CD14-positive monocyte (primary cell): Measurements from ENCODE around the gene ST6GALNAC3. TPM values are rescaled to one million over a fixed set of nuclear protein-coding genes. Genes with fewer than 3 reads are reported as not detected.

ENCODE experiments used
- DNase-seq, 3 donors: peaks; one replicate each; pipeline ENCODE4 v3.0.0-alpha.2; 2011 to 2022
- H2AFZ ChIP-seq: 2 replicates; pipeline ENCODE4 v1.6.0; 2012; ENCODE audit warnings: mild to moderate bottlenecking, low read depth, low read length, inconsistent platforms; ENCODE audit not compliant: insufficient read depth, poor library complexity, severe bottlenecking
- H3K27ac ChIP-seq, 2 donors: 1 replicate in 1 of 2; 2 replicates in 1 of 2; pipeline ENCODE4 v1.5.1; 2012 to 2013; ENCODE audit warnings: low read length in 2 of 2, control low read depth in 1 of 2, inconsistent platforms in 1 of 2, low read depth in 1 of 2, mild to moderate bottlenecking in 1 of 2
- H3K27me3 ChIP-seq, 2 donors: one replicate each; pipeline versions ENCODE4 v1.6.0 to v1.6.1; 2011 to 2013; ENCODE audit warnings: low read length in 2 of 2; ENCODE audit not compliant: control insufficient read depth in 2 of 2, insufficient read depth in 2 of 2
- H3K36me3 ChIP-seq, 2 donors: replicated peaks in 1 of 2; 1 replicate in 1 of 2; 2 replicates in 1 of 2; pipeline versions ENCODE4 v1.5.1 to v1.6.1; 2012 to 2013; ENCODE audit warnings: low read length in 2 of 2, control low read depth in 1 of 2, inconsistent platforms in 1 of 2, mild to moderate bottlenecking in 1 of 2; ENCODE audit not compliant: insufficient read depth in 2 of 2, control insufficient read depth in 1 of 2
- H3K4me1 ChIP-seq, 2 donors: 1 replicate in 1 of 2; 2 replicates in 1 of 2; pipeline versions ENCODE4 v1.5.1 to v1.6.1; 2012 to 2013; ENCODE audit warnings: low read length in 2 of 2, control low read depth in 1 of 2, inconsistent platforms in 1 of 2, mild to moderate bottlenecking in 1 of 2, moderate library complexity in 1 of 2; ENCODE audit not compliant: insufficient read depth in 2 of 2, control insufficient read depth in 1 of 2
- H3K4me2 ChIP-seq: replicated peaks from 2 replicates; pipeline ENCODE3; 2012; ENCODE audit warnings: low read length, moderate library complexity, mild to moderate bottlenecking; ENCODE audit not compliant: poor library complexity, severe bottlenecking; ENCODE audit errors: extremely low read depth
- H3K4me3 ChIP-seq, 3 experiments: fragments of 200-600 bp in 1 of 3; sonication (generic) in 1 of 3; replicated peaks in 1 of 3; 1 replicate in 2 of 3; 2 replicates in 1 of 3; pipeline ENCODE4 v1.5.1; 2011 to 2013; ENCODE audit warnings: low read length in 3 of 3, mild to moderate bottlenecking in 3 of 3, control low read depth in 2 of 3, low read depth in 2 of 3, inconsistent platforms in 1 of 3, moderate library complexity in 1 of 3
- H3K79me2 ChIP-seq: 2 replicates; pipeline ENCODE4 v1.6.0; 2012; ENCODE audit warnings: mild to moderate bottlenecking, control low read depth, inconsistent platforms, low read length, moderate library complexity; ENCODE audit not compliant: insufficient read depth
- H3K9ac ChIP-seq: 2 replicates; pipeline ENCODE4 v1.6.0; 2017; ENCODE audit warnings: low read length, mild to moderate bottlenecking; ENCODE audit not compliant: insufficient read depth, poor library complexity, severe bottlenecking
- H3K9me3 ChIP-seq, 2 donors: replicated peaks in 1 of 2; 1 replicate in 1 of 2; 2 replicates in 1 of 2; pipeline versions ENCODE4 v1.5.1 to v1.6.1; 2012 to 2013; ENCODE audit warnings: low read length in 2 of 2, control low read depth in 1 of 2; ENCODE audit not compliant: control insufficient read depth in 1 of 2, insufficient read depth in 1 of 2
- H4K20me1 ChIP-seq: 2 replicates; pipeline ENCODE4 v1.6.0; 2012; ENCODE audit warnings: mild to moderate bottlenecking, low read length, control low read depth, moderate library complexity; ENCODE audit not compliant: insufficient read depth
- H3K27ac Mint-ChIP-seq, 7 donors: one replicate each; pipeline ENCODE4 v1.8.0; 2020; ENCODE audit warnings: mild to moderate bottlenecking in 7 of 7, mixed read lengths in 7 of 7, moderate library complexity in 6 of 7, inconsistent platforms in 2 of 7
- H3K27me3 Mint-ChIP-seq, 3 donors: one replicate each; pipeline ENCODE4 v1.8.0; 2021 to 2022; ENCODE audit warnings: low read depth in 3 of 3, mild to moderate bottlenecking in 3 of 3, mixed read lengths in 3 of 3, moderate library complexity in 3 of 3, inconsistent platforms in 1 of 3
- H3K36me3 Mint-ChIP-seq, 2 donors: one replicate each; pipeline ENCODE4 v1.8.0; 2020; ENCODE audit warnings: mixed read lengths in 2 of 2, inconsistent platforms in 1 of 2, mild to moderate bottlenecking in 1 of 2
- H3K4me1 Mint-ChIP-seq: one replicate; pipeline ENCODE4 v1.8.0; 2020; ENCODE audit warnings: mild to moderate bottlenecking, mixed read lengths
- H3K4me3 Mint-ChIP-seq, 2 donors: one replicate each; pipeline ENCODE4 v1.8.0; 2020; ENCODE audit warnings: mild to moderate bottlenecking in 2 of 2, mixed read lengths in 2 of 2, moderate library complexity in 1 of 2
- H3K9me3 Mint-ChIP-seq, 7 donors: one replicate each; pipeline ENCODE4 v1.8.0; 2020 to 2022; ENCODE audit warnings: mixed read lengths in 7 of 7, mild to moderate bottlenecking in 6 of 7, moderate library complexity in 6 of 7, inconsistent platforms in 2 of 7
- WGBS: methylation state at CpG from one replicate; pipeline ENCODE4 v1.1.5; 2013; ENCODE audit warnings: missing lambda C conversion rate; ENCODE audit not compliant: insufficient coverage; 5-methylcytosine and 5-hydroxymethylcytosine counted together
- intact Hi-C, 2 donors: fragments of 100-400 bp; cut with micrococcal nuclease; formaldehyde crosslinking; loops; one replicate each; pipeline versions ENCODE4 v1.15.0 to v1.15.1; 2023
- polyA plus RNA-seq, 3 donors: library from polyadenylated mRNA; depleted of rRNA in 1 of 3; unstranded in 2 of 3; stranded (reverse) in 1 of 3; fragments of 300-500 nt in 2 of 3; fragments of >200 nt in 1 of 3; fragmentation: Illumina TruSeq in 2 of 3; gene quantifications; 1 replicate in 2 of 3; 2 replicates in 1 of 3; pipeline ENCODE4 v1.2.3, GENCODE V29; 2012 to 2021
- TF ChIP-seq, protein P1 (sequence below): fragments of 200-600 bp; IDR thresholded peaks from one replicate; pipeline ENCODE4 v1.8.0; 2022; ENCODE audit warnings: antibody characterized with exemption, mild to moderate bottlenecking

Gene ST6GALNAC3
- polyA plus RNA-seq, 3 donors = 6.5 to 9.2 (median 7.6) TPM

DNA sequence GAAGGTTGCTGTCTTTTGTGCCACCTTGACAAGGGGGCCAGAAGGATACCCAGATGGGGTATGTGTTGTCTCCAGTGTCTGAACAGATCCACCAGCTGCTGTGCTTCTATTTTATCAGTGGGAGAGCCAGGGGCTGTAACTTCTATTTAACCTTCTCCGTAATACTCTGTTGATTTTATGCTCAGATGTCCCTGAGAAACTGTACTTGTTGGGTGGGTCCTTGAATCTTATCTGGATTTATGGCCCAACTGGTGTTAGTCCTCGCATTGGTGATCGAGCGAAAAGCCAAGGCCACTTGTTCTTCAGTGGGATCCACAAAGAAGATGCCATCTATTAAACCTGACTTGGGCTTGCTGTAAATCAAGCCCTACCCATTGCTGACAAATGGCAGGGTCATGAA, 56.4 kb downstream of the ST6GALNAC3 start:
- H3K9ac ChIP-seq = no peak overlapping the region
- Mint-ChIP-seq H3K4me1 (peaks cover 3% of the 10 kb centered on the region), H3K27ac (no peak overlapping the region), H3K9me3 (peaks cover 0 to 17% (median 5%) of the 10 kb centered on the region in 7 donors), H3K4me3 (no peak overlapping the region), H3K36me3 (peaks cover 0 to 8% of the 10 kb centered on the region in 2 donors), H3K27me3 (peaks cover 0 to 2% (median 1%) of the 10 kb centered on the region in 3 donors)
- intact Hi-C loops = no loop called here
- TF ChIP-seq, protein P1, sequence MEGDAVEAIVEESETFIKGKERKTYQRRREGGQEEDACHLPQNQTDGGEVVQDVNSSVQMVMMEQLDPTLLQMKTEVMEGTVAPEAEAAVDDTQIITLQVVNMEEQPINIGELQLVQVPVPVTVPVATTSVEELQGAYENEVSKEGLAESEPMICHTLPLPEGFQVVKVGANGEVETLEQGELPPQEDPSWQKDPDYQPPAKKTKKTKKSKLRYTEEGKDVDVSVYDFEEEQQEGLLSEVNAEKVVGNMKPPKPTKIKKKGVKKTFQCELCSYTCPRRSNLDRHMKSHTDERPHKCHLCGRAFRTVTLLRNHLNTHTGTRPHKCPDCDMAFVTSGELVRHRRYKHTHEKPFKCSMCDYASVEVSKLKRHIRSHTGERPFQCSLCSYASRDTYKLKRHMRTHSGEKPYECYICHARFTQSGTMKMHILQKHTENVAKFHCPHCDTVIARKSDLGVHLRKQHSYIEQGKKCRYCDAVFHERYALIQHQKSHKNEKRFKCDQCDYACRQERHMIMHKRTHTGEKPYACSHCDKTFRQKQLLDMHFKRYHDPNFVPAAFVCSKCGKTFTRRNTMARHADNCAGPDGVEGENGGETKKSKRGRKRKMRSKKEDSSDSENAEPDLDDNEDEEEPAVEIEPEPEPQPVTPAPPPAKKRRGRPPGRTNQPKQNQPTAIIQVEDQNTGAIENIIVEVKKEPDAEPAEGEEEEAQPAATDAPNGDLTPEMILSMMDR = no peak
- H3K4me2 ChIP-seq = no peak overlapping the region
- WGBS = 100% methylated on average over 3 of the region's 4 CpGs
- H4K20me1 ChIP-seq = peaks cover 4% of the 10 kb centered on the region
- no peak for DNase-seq
- no peaks in the 10 kb centered on the region for H3K36me3 ChIP-seq
- H2AFZ ChIP-seq = no peak overlapping the region
- H3K4me1 ChIP-seq = no peaks in the 10 kb centered on the region
- no peaks in the 10 kb centered on the region for H3K27me3 ChIP-seq
- H3K27ac ChIP-seq = no peak overlapping the region
- H3K9me3 ChIP-seq = no peaks in the 10 kb centered on the region
- no peak overlapping the region for H3K4me3 ChIP-seq
- no peaks in the 10 kb centered on the region for H3K79me2 ChIP-seq

DNA sequence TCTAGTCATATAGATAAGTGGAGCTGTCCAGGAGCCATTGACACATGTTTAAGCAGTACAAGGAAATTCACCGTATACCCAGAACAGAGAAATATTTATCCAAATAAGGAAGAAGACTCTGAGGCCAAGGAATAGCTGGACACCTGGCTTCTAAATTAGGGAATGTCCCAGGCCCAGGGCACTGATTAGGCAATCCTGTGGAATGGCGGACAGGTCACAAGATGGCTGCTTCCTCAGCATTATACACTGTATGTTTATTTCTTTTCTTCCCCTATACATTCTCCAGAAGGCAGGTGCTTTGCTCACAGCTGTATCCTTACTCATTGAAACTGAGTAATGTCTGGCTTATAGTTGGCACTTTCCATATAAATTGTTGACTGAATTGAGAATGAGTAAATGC, 59.4 kb downstream of the ST6GALNAC3 start:
- Histone ChIP-seq H3K27me3 (no peaks in the 10 kb centered on the region), H3K9ac (no peak overlapping the region), H4K20me1 (no peaks in the 10 kb centered on the region), H3K79me2 (no peaks in the 10 kb centered on the region), H3K4me2 (no peak overlapping the region), H3K4me3 (no peak overlapping the region), H2AFZ (no peak overlapping the region), H3K9me3 (no peaks in the 10 kb centered on the region), H3K4me1 (no peaks in the 10 kb centered on the region), H3K36me3 (no peaks in the 10 kb centered on the region), H3K27ac (no peak overlapping the region)
- peaks cover 0 to 13% (median 3%) of the 10 kb centered on the region in 7 donors for H3K9me3 Mint-ChIP-seq
- peaks cover 0 to 2% (median 1%) of the 10 kb centered on the region in 3 donors for H3K27me3 Mint-ChIP-seq
- TF ChIP-seq, protein P1 = no peak
- intact Hi-C loops = no loop called here
- no peak for DNase-seq
- no peaks in the 10 kb centered on the region for H3K36me3 Mint-ChIP-seq
- no peak overlapping the region for H3K4me3 Mint-ChIP-seq
- H3K4me1 Mint-ChIP-seq = peaks cover 11% of the 10 kb centered on the region
- H3K27ac Mint-ChIP-seq = no peak overlapping the region
- no CpG with 5 or more reads among the region's 2 CpGs for WGBS
